IMR-90 (cell line): Measurements from ENCODE around the gene APEX1. TPM values are rescaled to one million over a fixed set of nuclear protein-coding genes. Genes with fewer than 3 reads are reported as not detected.
A peak's percentile ranks its signal among the peaks of the same experiment; 100 is the strongest.

Experiments used
- ATAC-seq: fragments of 200-7000 bp; cut with Tn5 transposase; 2 replicates; pipeline ENCODE4 v1.9.1; 2020; ENCODE audit warnings: low read depth, mild to moderate bottlenecking, moderate library complexity
- BruUV-seq: library from RNA; stranded (reverse); fragments of 400-500 nt; replicated peaks from 2 replicates; lab custom pipeline; 2021; lab: Mats Ljungman, UMichigan
- CTCF ChIA-PET: fragments of 300-600 bp; formaldehyde crosslinking; extraction: SDS; loops from one replicate; lab custom pipeline; 2021; ENCODE audit warnings: antibody characterized with exemption; lab: Yijun Ruan, JAX
- POLR2A ChIA-PET: fragments of 300-600 bp; sonication (Branson Sonifier 250); formaldehyde crosslinking; loops from one replicate; lab custom pipeline; 2022; ENCODE audit warnings: antibody characterized with exemption; ENCODE audit not compliant: unreplicated experiment; lab: Charles Lee
- DNase-seq: peaks from one replicate; pipeline ENCODE4 v3.0.0; 2013
- H2AFZ ChIP-seq: replicated peaks from 2 replicates; pipeline ENCODE3; 2013; ENCODE audit warnings: low read length, mild to moderate bottlenecking; ENCODE audit not compliant: poor library complexity
- H2AK5ac ChIP-seq: 2 replicates; pipeline ENCODE4 v1.6.1; 2013; ENCODE audit warnings: low read depth, low read length, inconsistent platforms
- H2AK9ac ChIP-seq: replicated peaks from 2 replicates; pipeline ENCODE3; 2013; ENCODE audit warnings: mild to moderate bottlenecking, low read depth, low read length, moderate library complexity; ENCODE audit not compliant: poor library complexity
- H2BK120ac ChIP-seq: 2 replicates; pipeline ENCODE4 v1.6.1; 2013; ENCODE audit warnings: low read depth, low read length, inconsistent platforms
- H2BK15ac ChIP-seq: 3 replicates; pipeline ENCODE4 v1.6.1; 2013; ENCODE audit warnings: low read depth, low read length, inconsistent platforms
- H2BK20ac ChIP-seq: 2 replicates; pipeline ENCODE4 v1.6.1; 2013; ENCODE audit warnings: low read depth, mild to moderate bottlenecking, inconsistent platforms, low read length, moderate library complexity
- H2BK5ac ChIP-seq: 2 replicates; pipeline ENCODE4 v1.6.1; 2013; ENCODE audit warnings: mild to moderate bottlenecking, low read depth, low read length, inconsistent platforms; ENCODE audit not compliant: poor library complexity, severe bottlenecking
- H3K14ac ChIP-seq: replicated peaks from 2 replicates; pipeline ENCODE4 v1.6.1; 2013; ENCODE audit warnings: low read depth, low read length, inconsistent platforms
- H3K18ac ChIP-seq: 2 replicates; pipeline ENCODE4 v1.6.1; 2013; ENCODE audit warnings: low read depth, low read length, control low read depth
- H3K23ac ChIP-seq: 2 replicates; pipeline ENCODE4 v1.6.1; 2013; ENCODE audit warnings: low read depth, low read length, inconsistent platforms
- H3K27ac ChIP-seq: 2 replicates; pipeline ENCODE4 v1.5.1; 2013; ENCODE audit warnings: mild to moderate bottlenecking, control low read depth, low read length; ENCODE audit not compliant: insufficient read depth
- H3K27me3 ChIP-seq: 2 replicates; pipeline ENCODE4 v1.6.1; 2013; ENCODE audit warnings: low read length; ENCODE audit not compliant: control insufficient read depth, insufficient read depth
- H3K36me3 ChIP-seq: 2 replicates; pipeline ENCODE4 v1.6.1; 2013; ENCODE audit warnings: low read length, mixed read lengths; ENCODE audit not compliant: control insufficient read depth, insufficient read depth
- H3K4ac ChIP-seq: 2 replicates; pipeline ENCODE4 v1.6.1; 2013; ENCODE audit warnings: low read depth, low read length, inconsistent platforms
- H3K4me1 ChIP-seq: 2 replicates; pipeline ENCODE4 v1.6.1; 2013; ENCODE audit warnings: low read length, mixed read lengths; ENCODE audit not compliant: control insufficient read depth, insufficient read depth
- H3K4me2 ChIP-seq: 2 replicates; pipeline ENCODE4 v1.6.1; 2013; ENCODE audit warnings: low read depth, mild to moderate bottlenecking, control low read depth, low read length, moderate library complexity
- H3K4me3 ChIP-seq: 2 replicates; pipeline ENCODE4 v1.5.1; 2013; ENCODE audit warnings: low read depth, mild to moderate bottlenecking, control low read depth, low read length, moderate library complexity; ENCODE audit not compliant: insufficient read depth
- H3K56ac ChIP-seq: 2 replicates; pipeline ENCODE4 v1.6.1; 2013; ENCODE audit warnings: low read length, inconsistent platforms; ENCODE audit not compliant: insufficient read depth; ENCODE audit errors: extremely low read depth
- H3K79me1 ChIP-seq, 2 experiments: 2 replicates each; pipeline ENCODE4 v1.6.1; 2013; ENCODE audit warnings: low read length in 2 of 2, inconsistent platforms in 1 of 2, low read depth in 1 of 2
- H3K9ac ChIP-seq: 2 replicates; pipeline ENCODE4 v1.6.1; 2013; ENCODE audit warnings: low read depth, low read length, control low read depth
- H3K9me1 ChIP-seq: 2 replicates; pipeline ENCODE4 v1.6.1; 2013; ENCODE audit warnings: low read length, inconsistent platforms; ENCODE audit not compliant: insufficient read depth
- H3K9me3 ChIP-seq: 2 replicates; pipeline ENCODE4 v1.6.1; 2013; ENCODE audit warnings: low read length; ENCODE audit not compliant: control insufficient read depth, insufficient read depth
- H4K20me1 ChIP-seq: 2 replicates; pipeline ENCODE4 v1.6.1; 2013; ENCODE audit warnings: low read length, inconsistent platforms; ENCODE audit not compliant: insufficient read depth
- H4K5ac ChIP-seq: 2 replicates; pipeline ENCODE4 v1.6.1; 2013; ENCODE audit warnings: mild to moderate bottlenecking, low read depth, low read length, control low read depth
- H4K8ac ChIP-seq, 2 experiments: 2 replicates each; pipeline ENCODE4 v1.6.1; 2013; ENCODE audit warnings: low read depth in 2 of 2, low read length in 2 of 2, control low read depth in 1 of 2, inconsistent platforms in 1 of 2
- H4K91ac ChIP-seq: 2 replicates; pipeline ENCODE4 v1.6.1; 2013; ENCODE audit warnings: low read depth, low read length, inconsistent platforms; ENCODE audit not compliant: insufficient read depth
- BHLHE40 ChIP-seq: fragments of 150-350 bp; IDR thresholded peaks from 2 replicates; pipeline ENCODE4 v1.6.1; 2016; ENCODE audit warnings: mild to moderate bottlenecking, low read depth, low read length
- CEBPB ChIP-seq: IDR thresholded peaks from 2 replicates; pipeline ENCODE4 v1.6.1; 2012; ENCODE audit warnings: low read depth, low read length, improper control_type of control experiment
- CHD1 ChIP-seq: IDR thresholded peaks from 2 replicates; pipeline ENCODE4 v1.6.1; 2012; ENCODE audit warnings: low read depth, low read length, improper control_type of control experiment
- FOS ChIP-seq: fragments of 150-350 bp; IDR thresholded peaks from 2 replicates; pipeline ENCODE4 v1.6.1; 2016; ENCODE audit warnings: low read depth, low read length
- MAFK ChIP-seq: IDR thresholded peaks from 2 replicates; pipeline ENCODE4 v1.6.1; 2012; ENCODE audit warnings: low read depth, low read length, improper control_type of control experiment
- MAZ ChIP-seq: IDR thresholded peaks from 2 replicates; pipeline ENCODE4 v1.6.1; 2012; ENCODE audit warnings: low read depth, mild to moderate bottlenecking, low read length, improper control_type of control experiment, moderate library complexity, borderline replicate concordance
- NFE2L2 ChIP-seq: fragments of 150-350 bp; IDR thresholded peaks from 2 replicates; pipeline ENCODE4 v1.6.1; 2016; ENCODE audit warnings: low read depth, mild to moderate bottlenecking, low read length
- POLR2A ChIP-seq: IDR thresholded peaks from 2 replicates; pipeline ENCODE4 v1.6.1; 2012; ENCODE audit warnings: mild to moderate bottlenecking, low read depth, low read length
- RAD21 ChIP-seq: IDR thresholded peaks from 2 replicates; pipeline ENCODE4 v1.6.1; 2012; ENCODE audit warnings: low read length, improper control_type of control experiment
- RCOR1 ChIP-seq: IDR thresholded peaks from 2 replicates; pipeline ENCODE4 v1.6.1; 2012; ENCODE audit warnings: mild to moderate bottlenecking, low read length, improper control_type of control experiment; ENCODE audit not compliant: insufficient replicate concordance
- RFX5 ChIP-seq: IDR thresholded peaks from 2 replicates; pipeline ENCODE4 v1.8.0; 2012; ENCODE audit warnings: low read depth, mild to moderate bottlenecking, low read length, moderate library complexity
- SMC3 ChIP-seq: fragments of 150-350 bp; IDR thresholded peaks from 2 replicates; pipeline ENCODE4 v1.6.1; 2016; ENCODE audit warnings: low read depth, mild to moderate bottlenecking, antibody characterized with exemption, low read length, moderate library complexity
- WGBS, 2 experiments: methylation state at CpG; one replicate each; pipeline versions ENCODE4 v1.1.5 to v1.1.7; 2013; ENCODE audit warnings: missing lambda C conversion rate in 2 of 2; ENCODE audit not compliant: insufficient read length in 1 of 2; ENCODE audit errors: extremely low coverage in 2 of 2; 5-methylcytosine and 5-hydroxymethylcytosine counted together
- dilution Hi-C: fragments of 300-500 bp; cut with HindIII; formaldehyde crosslinking; loops from one replicate; pipeline ENCODE4 v1.14.3; 2018; ENCODE audit warnings: low sequenced_read_pairs; ENCODE audit not compliant: unreplicated experiment
- in situ Hi-C: fragments of 300-500 bp; cut with MboI; formaldehyde crosslinking; loops from 3 replicates; pipeline ENCODE4 v1.14.3; 2019; ENCODE audit warnings: low sequenced_read_pairs, inconsistent platforms, mixed read lengths
- intact Hi-C: fragments of 100-400 bp; cut with micrococcal nuclease; formaldehyde crosslinking; loops from 2 replicates; pipeline ENCODE4 v1.10.0; 2022
- polyA plus RNA-seq, 3 experiments: library from polyadenylated mRNA; depleted of rRNA; stranded (reverse); fragments of >200 nt; gene quantifications; 2 replicates each; pipeline ENCODE4 v1.2.3, GENCODE V29; 2012; ENCODE audit warnings: low replicate concordance in 1 of 3
- total RNA-seq: library from RNA; depleted of rRNA; stranded (reverse); fragments of >200 nt; gene quantifications from 2 replicates; pipeline ENCODE4 v1.2.3, GENCODE V29; 2012
- TF ChIP-seq, protein P1 (sequence below): fragments of 150-350 bp; IDR thresholded peaks from 2 replicates; pipeline ENCODE4 v1.6.1; 2017; ENCODE audit warnings: mild to moderate bottlenecking, antibody characterized with exemption, low read length, low read depth
- TF ChIP-seq, protein P2 (sequence below): fragments of 150-350 bp; IDR thresholded peaks from 2 replicates; pipeline ENCODE4 v1.6.1; 2016; ENCODE audit warnings: low read depth, mild to moderate bottlenecking, low read length, moderate library complexity, borderline replicate concordance

The APEX1 gene
- total and polyA plus RNA-seq, 2 of the 4 experiments (the other 2 are of a cell fraction): 125 to 241 TPM

DNA sequence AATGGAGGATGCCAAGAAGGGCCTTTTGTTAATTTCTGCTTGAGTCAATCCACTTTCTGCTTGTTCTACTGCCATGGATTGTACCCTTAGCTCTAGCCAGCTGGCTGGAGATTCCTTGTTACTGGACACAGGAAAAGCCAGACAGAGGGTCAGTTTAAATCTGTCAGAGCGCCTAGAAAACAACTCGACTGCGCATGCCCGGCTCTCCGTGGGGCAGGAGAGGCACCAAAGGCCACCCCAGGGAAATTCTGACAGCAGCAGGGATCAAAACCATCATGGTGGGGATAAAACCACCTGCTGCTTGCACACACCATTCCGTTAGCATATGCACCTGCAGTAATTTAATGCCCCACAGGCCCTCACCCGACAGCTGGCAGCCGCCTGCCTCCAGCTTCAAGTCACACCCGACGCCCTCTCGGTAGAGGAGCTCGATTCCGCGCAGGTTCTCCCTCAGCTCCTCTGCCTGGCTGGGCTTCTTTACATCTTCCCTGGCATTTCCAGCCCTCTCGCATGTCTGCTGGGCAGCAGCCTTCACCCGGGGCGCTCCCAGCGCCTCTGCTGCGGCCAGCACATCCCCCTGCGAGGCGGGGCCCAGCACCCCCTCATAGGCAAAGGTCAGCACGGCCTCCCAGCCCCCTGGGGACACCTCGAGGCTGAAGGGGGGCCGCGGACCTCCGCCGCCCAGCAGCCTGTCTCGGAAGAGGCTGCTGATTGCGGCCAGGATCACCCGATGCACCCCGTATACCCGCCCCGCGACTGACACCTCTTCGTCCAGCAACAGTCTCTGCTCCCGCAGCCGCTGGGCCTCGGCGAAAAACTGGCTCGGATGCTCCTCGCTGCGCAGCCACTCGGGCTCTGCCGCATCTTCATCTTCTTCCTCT, 20.1 kb upstream of the APEX1 start:
- Histone ChIP-seq H3K9ac (no peak overlapping the region), H2AK9ac (peak overlapping the region; percentile 48), H2BK15ac (no peak overlapping the region), H2BK5ac (no peak overlapping the region), H4K20me1 (no peaks in the 10 kb centered on the region), H2AFZ (peak overlapping the region; percentile 85), H2BK20ac (no peak overlapping the region), H3K36me3 (no peaks in the 10 kb centered on the region), H3K23ac (no peak overlapping the region), H3K79me1 (no peaks in the 10 kb centered on the region), H4K5ac (no peak overlapping the region), H4K8ac (peak overlapping the region in 1 of 2 experiments; percentile 27; a peak in 1 of 4 replicates), H3K56ac (no peak overlapping the region), H3K14ac (no peak overlapping the region), H3K9me1 (no peaks in the 10 kb centered on the region), H3K27me3 (peaks cover 8% of the 10 kb centered on the region; the same call in 1 of the 2 replicates), H3K4me2 (peak overlapping the region; percentile 23; the same call in 1 of the 2 replicates), H3K4ac (no peak overlapping the region), H3K9me3 (no peaks in the 10 kb centered on the region), H2AK5ac (no peak overlapping the region), H3K4me1 (peaks cover 2% of the 10 kb centered on the region; the same call in 1 of the 2 replicates), H2BK120ac (no peak overlapping the region), H3K27ac (no peak overlapping the region), H4K91ac (no peak overlapping the region), H3K18ac (no peak overlapping the region), H3K4me3 (no peak overlapping the region; the same call in 1 of the 2 replicates)
- in situ Hi-C loops: no loop called here
- CTCF ChIA-PET: no interaction called here
- POLR2A ChIA-PET: interaction anchor here (1.1 kb wide), 1 partner anchor 22 kb away, joined by 7 read pairs; no protein-coding TSS in a partner anchor
- DNase-seq: no peak
- BruUV-seq: no TSS peak
- intact Hi-C loops: no loop called here
- WGBS, 2 experiments: 39% methylated on average over 6 of the region's 44 CpGs; no CpG with 5 or more reads in 1 of the 2 experiments
- dilution Hi-C loops: no loop called here
- ATAC-seq: peak; percentile 51
- no peak for TF ChIP-seq BHLHE40
- TF ChIP-seq RFX5: no peak
- no peak for TF ChIP-seq RCOR1
- TF ChIP-seq, protein P1, sequence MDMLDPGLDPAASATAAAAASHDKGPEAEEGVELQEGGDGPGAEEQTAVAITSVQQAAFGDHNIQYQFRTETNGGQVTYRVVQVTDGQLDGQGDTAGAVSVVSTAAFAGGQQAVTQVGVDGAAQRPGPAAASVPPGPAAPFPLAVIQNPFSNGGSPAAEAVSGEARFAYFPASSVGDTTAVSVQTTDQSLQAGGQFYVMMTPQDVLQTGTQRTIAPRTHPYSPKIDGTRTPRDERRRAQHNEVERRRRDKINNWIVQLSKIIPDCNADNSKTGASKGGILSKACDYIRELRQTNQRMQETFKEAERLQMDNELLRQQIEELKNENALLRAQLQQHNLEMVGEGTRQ: no peak
- TF ChIP-seq MAFK: no peak
- no peak for TF ChIP-seq RAD21
- TF ChIP-seq CHD1: no peak
- TF ChIP-seq SMC3: no peak
- no peak for TF ChIP-seq NFE2L2
- no peak for TF ChIP-seq MAZ
- TF ChIP-seq CEBPB: no peak
- TF ChIP-seq, protein P2, sequence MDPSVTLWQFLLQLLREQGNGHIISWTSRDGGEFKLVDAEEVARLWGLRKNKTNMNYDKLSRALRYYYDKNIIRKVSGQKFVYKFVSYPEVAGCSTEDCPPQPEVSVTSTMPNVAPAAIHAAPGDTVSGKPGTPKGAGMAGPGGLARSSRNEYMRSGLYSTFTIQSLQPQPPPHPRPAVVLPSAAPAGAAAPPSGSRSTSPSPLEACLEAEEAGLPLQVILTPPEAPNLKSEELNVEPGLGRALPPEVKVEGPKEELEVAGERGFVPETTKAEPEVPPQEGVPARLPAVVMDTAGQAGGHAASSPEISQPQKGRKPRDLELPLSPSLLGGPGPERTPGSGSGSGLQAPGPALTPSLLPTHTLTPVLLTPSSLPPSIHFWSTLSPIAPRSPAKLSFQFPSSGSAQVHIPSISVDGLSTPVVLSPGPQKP: no peak
- no peak for TF ChIP-seq POLR2A
- no peak for TF ChIP-seq FOS
